NCI-H526 (cell line): ENCODE results near the gene CLEC11A.

ENCODE experiments used
- DNase-seq, 2 experiments: peaks; one replicate each; lab custom pipeline; 2025; lab: John Stamatoyannopoulos, UW

Gene CLEC11A, protein sequence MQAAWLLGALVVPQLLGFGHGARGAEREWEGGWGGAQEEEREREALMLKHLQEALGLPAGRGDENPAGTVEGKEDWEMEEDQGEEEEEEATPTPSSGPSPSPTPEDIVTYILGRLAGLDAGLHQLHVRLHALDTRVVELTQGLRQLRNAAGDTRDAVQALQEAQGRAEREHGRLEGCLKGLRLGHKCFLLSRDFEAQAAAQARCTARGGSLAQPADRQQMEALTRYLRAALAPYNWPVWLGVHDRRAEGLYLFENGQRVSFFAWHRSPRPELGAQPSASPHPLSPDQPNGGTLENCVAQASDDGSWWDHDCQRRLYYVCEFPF

DNA sequence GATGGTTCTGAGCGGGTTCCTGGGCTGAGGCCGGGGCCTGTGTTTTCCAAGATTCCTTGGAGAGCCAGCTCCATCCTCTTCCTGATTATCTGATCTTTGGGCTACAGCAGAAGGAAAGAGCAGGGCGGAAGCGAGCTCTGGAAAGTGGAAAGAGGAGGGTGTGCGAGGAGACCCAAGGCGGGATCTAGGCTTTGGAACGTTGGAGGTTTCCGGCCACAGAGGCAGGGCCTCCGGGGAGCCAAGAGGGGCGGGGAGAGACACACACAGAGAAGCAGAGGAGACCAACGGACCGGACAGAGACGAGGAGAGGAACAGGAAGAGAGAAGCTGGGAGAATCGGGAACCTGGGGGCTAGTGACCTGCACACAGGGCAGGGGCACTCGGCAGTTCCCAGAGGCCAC is at the start of gene CLEC11A:
CLEC11A (plus strand) TSS at position 296 of the 400 bp plus-strand sequence. CDS start 162 bp downstream, outside the sequence.
- DNase-seq: no peak

DNA sequence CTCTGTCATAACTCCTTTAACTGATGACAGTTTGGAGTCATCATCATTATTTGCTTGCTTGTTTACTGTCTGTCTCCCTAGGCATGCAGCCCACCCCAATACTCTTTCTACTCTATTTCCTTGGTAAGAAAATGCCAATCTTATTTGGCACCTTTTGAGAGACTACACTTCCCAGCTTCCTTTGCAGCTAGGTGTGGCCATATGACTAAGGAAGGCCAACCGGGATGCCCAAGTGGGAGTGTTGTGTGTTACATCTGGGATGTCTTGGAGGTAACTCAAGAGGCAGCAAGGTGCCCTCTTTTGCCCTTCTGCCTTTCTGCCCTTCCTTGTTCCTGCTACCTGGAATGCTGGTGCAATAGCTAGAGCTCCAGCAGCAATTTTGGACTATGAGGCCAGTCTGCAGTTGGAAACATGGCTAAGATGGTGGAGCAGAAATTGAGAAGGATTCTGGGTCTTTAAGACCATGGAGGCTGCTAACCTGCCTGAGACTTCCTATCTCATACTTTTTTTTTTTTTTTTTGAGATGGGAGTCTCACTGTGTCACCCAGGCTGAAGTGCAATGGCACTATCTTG is 46.5 kb upstream of the CLEC11A start:
- no peak for DNase-seq

DNA sequence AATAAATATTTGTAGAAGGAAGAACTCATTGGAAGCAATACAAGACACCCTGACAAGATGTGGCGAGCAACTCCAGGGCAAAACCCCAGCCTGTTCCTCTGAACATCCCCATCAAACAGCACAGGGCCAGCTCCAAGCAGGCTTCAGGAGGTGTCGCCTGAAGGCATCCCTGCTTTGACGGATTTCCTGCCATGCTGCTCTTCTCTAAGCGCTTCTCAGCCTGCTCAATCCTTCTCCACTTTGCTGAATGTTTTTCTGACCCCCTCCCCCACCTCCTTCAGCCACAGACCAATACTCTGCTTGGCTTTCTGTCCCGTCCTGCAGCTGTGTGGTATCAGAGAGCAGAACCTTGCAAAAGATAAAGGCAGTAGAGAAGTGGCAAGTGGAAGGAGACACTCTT is 45.5 kb upstream of the CLEC11A start:
- DNase-seq: no peak

DNA sequence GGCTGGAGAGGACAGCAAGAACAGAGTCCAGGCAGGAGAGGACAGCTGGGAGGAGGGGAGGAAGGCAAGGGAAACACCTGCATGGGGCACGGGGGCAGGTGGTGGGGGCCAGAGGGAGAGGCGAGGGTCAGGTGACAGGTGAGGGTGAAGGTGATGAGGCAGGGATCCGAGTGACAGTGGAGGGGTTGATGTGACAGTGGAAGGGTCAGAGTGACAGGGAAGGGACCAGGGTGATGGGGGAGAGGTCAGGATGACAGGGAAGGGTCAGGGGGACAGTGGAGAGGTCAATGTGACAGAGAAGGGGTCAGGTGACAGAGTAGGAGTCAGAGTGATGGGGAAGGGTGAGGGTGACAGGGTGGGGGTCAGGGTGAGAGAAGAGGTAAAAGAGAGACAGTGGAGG is 44.8 kb upstream of the CLEC11A start:
- DNase-seq: no peak

DNA sequence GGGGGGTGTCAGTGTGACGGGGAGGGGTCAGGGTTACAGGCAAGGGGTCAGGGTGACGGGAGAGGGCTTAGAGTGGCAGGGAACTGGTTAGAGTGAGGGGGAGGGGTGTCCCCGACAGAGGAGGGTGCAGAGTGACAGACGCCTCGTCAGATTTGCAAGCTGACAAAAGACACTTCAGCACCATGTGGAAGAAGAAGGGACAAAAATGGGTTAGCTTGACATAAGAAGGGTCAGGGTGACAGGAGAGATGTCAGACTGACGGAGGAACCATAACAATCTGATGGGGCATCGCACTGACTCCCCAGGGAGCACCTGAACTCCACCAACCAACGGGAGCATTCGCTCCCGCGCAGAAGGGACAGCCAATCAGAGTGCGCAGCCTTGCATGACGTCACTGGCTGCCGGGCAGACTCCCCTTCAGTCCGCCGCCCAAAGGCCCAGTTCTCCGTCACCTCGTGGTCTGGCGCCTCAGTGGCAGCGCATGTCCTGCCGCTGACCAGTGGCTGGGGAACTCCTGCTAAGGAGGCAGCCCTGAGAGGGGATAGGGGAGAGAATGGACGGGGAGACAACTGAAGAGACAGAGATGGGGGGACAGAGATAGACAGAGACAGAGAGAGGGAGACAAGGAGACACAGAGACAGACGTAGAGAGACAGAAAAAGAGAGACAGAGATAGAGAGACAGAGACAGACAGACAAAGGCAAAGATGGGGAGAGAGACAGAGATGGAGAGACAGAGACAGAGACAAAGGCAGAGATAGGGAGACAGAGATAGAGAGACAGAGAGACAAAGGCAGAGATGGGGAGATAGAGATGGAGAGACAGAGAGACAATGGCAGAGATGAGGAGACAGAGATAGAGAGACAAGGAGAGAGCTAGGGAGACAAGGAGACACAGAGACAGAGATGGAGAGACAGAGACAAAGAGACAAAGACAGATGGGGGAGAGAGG is 43.7 kb upstream of the CLEC11A start:
- peak; percentile 25 to 80 for DNase-seq

DNA sequence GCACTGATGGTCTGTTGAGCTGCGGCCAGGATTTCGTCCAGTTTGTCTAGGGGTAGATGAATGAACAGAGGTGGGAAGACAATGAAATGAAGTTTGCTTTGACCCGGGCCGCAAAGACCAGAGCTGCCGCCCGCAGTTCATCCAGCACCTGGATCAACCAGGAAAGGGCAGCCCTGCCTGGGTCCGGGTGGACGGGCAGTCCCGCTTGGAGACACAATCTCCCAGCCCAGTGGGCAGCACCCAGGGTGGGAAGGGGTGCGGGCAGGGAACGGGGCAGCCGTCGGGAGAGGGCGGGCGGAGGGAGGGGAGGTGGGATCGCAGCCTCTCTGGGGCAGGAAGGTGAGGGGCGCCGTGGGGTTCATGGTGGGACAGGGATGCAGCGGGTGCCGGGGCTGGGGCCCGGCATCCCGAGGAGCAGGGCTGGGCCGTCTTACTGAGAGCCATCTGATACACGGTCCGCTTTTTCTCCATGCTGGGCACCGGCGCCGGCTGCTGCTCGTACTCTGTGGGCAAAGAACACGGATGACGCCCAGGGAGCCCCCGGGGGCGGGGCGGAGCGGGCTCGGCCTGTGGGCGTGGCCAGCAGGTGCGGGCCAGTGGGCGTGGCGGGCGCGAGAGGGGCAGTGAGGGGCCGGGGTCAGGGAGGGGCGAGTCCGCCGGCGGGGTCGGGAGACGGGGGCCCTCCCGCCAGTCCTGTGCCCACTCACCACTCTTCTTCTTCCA is 36.7 kb upstream of the CLEC11A start:
- no peak for DNase-seq

DNA sequence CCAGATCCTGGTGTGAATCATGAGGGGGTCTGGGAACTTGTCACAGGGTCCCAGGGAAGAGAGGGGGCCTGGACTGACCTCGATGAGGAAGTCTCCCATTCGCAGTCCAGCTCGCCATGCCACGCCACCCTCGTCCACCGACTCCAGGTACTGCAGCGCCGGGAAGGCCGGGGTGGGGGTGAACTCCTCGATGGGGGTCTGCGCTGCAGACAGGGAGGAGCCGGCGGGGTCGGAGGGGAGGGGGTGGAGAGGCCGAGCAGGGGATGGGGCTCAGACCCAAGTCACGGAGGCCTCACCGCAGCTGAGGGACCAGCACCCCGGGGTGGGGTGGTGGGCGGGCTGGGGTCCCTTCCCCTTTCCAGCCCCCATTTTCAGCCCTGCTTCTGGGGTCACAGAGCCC is 34.4 kb upstream of the CLEC11A start:
- DNase-seq: no peak

DNA sequence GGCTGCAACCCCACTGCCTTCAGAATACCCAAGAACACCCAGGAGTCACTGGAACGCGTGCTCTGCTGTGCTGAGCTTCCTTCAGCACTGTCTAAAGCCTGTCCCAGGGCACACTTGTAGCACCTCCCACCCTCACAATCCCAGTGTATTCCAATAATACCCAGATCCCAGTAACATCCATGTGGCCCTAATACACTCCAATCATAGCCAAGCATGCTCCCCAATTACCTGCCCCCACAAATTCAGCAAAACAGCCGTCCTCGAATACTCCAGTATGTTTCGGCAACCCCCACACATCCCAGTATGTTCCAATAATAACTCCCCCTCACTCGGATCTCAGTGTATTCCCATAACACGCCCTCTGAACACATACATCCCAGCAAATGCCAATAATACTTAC is 32.7 kb upstream of the CLEC11A start:
- DNase-seq: no peak

DNA sequence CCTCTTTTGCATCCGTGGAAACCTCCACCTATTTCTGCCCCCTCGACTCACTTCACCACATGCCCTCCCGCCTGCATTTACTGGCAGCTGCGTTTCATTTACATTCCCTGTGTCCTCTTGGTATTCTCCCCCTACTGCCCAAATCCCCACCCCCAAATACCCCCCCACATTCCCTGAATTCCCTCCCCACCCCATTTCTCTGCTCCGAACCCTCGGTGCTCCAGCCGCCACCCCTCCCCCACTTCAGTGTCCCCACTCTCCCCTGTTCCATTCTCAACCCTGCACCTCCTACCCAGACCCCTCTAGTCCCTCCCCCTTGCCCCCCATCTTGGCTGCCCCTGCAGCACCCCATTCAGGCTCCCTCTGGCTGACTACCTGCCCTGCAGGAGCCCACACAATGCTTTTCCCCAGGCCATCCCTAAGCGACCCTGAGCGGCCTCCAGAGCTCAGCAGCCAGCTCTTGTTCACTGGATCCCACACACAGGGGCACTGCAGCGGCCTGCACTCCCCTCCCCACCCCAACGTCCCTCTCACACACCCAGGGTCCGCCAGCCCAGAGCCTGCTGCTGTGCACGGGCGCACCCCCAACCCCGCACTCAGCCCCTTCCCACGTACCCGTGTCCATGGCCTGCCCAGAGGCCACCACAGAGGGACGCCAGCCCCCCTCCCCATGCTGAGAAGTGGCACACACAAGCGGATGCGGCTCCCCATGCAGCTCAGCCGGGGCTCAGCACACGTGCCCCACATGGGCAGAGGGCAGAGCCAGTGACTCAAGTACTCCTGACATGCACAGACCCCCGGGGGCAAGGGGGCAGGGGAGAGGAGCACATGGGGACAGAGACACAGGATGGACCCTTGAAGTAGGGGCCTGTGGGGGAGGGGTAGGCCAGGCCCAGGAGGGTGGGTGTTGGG is 29.8 kb upstream of the CLEC11A start:
- DNase-seq: no peak

DNA sequence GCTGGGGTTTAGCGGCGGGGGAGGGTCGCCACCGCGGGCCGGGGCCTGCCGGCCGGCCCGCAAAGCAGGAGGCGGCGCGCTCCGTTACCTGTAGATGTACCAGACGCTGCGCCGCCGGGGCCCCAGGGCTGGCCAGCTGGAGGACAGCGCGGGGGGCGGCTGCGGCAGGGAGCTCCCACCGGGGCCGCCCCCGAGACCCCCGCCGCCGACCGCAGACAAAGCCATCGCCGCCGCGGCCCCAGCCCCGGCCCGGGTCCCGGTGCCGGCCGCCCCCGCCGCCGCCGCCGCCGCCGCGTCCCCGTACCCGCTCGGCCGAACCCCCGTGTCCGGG is 28.4 kb upstream of the CLEC11A start:
- DNase-seq: no peak

DNA sequence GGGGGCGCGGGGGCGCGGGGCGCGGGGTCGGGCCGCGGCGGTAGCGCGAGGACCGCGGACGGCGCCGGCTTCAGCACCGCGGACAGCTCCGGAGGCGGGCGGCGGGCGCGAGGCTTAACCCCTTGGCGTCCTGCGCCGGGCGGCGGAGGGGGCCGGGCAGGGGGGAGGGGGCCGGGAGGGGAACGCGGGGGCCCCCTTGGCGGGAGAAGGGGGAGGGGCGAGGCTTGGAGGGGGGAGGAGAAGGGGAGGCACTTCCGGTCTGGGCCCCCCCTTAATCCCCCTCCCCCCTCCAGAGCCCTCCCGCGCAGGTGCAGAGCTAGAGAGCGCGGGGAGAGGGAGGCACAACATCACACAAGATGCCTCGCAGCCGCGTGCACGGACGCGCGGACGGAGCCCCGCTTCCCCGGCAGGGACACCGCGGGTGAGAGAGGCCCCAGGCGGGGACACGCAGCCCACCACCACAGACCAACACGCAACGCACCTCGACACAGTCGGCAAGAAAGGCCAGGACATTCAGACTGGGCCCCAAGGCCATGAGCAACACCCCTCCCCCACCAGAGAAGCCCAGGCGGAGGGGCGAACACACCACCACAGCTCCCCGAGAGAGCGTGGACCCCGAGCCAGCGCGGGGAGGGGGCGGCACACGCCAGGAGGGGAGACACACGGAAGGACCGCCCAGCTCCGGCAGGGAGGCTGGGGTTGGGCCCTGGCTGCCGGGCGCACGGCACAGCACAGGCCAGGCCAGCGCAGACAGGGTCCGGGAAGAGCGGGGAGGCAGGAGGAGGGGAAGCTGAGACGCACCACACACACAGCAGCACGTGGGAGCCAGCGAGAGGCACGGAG is 27.7 kb upstream of the CLEC11A start:
- peak in 1 of 2 experiments; percentile 17 for DNase-seq

DNA sequence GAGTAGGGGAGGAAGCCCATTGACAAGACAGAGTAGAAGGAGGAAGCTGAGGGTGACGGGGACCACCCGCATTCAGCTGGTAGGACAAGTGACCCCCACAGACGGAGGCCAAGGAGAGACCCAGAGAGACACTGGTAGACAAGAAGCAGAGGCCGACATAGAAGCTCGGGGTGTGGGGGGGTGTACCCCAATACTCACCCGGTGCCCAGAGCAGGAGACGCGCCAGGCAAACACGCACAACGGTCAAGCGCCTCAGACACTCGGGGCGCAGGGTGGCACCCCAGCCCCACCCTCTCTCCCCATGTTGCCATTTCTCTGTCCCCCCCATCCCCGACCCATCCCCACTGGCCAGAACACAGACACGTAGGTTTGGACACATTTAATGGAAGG is 27.1 kb upstream of the CLEC11A start:
- no peak for DNase-seq

DNA sequence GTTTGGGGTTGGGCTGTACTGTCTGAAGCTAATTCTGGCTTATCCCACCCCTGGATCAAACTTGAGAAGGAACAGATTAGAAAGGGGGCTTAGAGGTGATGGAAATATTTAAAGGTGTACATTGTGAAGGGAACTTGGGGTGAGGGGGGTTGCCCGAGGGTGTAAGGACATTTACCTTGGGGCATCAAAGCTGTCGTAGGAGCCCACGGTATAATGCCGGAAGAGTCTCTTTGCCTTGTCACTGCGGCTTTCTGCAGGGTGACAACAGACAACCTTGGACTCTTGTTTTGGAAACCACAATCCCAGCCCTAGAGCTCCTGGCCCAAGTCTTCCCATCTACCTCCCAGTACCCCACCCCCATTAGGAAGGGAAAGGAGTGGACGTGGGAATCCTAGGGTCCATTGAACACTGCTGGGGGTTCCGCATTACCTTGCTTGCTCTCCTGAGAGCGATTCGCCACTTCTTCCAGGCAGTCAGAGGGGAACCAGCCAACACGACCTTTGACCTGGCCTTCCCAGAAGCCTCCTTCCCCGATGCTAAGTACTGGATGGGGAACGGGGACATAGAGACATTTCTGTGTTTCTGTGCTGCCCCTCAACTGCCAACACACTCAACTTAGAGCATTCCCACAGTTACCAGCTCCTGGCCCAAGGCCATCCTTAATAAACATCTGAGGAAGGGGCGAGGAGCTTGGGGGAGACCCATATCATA is 25.6 kb upstream of the CLEC11A start:
- no peak for DNase-seq

DNA sequence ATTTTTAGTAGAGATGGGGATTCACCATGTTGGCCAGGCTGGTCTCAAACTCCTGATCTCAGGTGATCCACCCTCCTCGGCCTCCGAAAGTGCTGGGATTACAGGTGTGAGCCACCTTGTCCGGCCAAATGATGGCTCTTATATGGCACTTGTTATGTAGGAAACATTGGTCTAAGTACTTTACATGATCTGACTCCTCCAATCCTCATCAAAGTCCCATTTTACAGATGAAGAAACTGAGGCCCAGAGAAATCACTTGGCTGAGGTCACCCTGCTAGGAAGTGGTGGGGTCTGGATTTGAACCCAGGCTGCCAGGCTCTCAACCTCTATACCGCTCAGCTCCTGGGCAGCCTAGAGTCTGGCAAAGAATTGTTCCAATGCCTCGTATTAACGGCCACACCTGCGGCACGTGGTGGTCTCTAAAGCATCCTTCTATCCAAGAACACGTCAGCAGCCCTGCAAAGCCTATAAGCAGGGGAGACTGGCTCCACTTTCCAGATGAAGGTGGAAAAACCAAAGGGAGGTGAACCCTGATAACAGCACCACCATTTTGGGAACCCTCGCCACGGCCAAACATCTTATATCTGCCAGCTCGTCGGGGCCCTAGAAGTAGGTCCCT is 21.7 kb upstream of the CLEC11A start:
- DNase-seq: no peak

DNA sequence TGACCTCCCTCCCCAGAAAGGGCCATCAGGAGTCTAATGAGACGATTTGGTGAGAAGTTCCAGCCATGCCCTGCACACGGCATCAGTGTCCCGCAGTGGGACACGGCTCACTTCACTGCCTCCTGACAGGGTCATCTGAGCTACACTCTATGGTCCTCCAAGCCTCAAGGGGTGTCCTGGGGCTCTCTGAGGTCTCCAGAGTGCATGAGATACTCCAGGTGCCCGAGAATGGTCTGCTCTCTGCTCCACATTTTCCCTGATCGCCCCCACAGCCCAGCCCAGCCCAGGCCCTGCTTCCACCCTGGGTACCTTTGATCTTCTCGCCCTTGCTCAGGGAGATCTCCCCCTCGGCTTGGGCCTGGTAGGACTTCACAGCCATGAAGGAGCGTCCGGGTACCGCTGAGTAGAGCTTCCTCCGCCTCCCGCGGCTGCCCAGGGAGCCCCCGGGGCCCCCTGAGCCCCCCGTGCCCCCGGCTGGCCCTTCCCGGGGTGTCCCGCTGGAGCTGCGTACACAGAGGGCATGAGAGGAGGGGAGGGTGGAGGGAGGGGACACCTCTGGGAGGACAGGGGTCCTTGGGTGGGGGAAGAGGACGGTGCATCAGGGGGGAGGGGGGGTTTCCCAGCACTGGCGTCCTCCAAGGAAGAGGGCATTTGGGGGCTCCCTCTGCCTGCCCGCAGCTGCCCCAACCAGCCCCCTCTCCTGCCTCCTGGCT is 20.9 kb upstream of the CLEC11A start:
- DNase-seq: no peak

DNA sequence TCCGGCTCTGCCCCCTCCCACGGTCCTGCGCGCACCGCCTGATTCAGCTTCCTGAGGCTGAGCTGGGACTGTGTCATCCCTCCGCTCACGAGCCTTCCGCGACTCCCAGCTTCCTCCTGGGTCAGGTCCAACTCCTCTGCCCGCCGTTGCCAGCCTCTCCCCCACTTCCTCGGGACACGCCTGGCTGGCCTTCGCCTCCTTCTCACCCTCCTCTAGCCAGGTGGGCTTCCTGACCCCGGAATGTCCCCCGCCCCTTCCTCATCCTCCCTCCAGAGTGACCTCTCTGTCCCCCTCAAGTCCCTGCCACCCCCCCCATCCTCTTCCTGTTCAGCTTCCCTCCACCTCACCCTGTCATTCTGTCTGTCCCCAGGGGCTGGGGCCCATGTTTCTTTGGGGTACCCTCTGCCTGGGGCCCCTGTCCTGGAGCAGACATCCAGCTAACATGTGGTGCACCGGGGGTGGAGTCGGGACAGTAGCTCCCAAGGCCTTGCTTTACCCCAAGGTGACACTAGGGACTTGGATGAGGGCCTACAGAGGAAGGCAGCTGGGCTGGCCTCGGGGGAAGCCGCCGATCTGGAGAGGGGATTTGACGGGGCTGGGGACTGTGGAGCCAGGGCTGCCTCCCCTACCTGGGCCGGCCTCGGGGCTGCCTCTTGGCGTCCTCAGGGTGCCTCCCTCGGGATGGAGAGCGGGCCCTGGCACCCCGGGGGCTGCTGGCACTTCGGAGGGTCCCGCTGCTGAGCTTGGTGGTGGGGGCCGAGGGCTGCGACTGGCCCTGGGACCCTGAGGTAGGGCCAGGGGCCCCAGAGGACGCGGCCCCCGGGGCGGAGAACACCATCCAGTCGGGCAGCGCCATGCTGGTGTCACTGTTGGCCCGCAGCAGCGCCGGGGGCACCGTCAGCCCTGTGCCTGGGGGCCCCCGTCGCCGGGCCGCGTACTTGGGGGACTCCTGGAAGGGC is 20.0 kb upstream of the CLEC11A start:
- DNase-seq: peak in 1 of 2 experiments; percentile 13
